Astrocyte of the spinal cord (primary cell): ENCODE measurements around the gene GPR156.

Experiments used
- DNase-seq: peaks from one replicate; pipeline ENCODE4 v3.0.0; 2011; ENCODE audit warnings: low read depth, low spot score
- H3K4me3 ChIP-seq: 2 replicates; pipeline ENCODE4 v1.5.1; 2011; ENCODE audit warnings: low read depth, mild to moderate bottlenecking, low read length, moderate library complexity
- in situ Hi-C: cut with HindIII; loops from 2 replicates; pipeline ENCODE4 v1.10.0; 2017; ENCODE audit warnings: low sequenced_read_pairs
- TF ChIP-seq, protein P1 (sequence below): IDR thresholded peaks from 2 replicates; pipeline ENCODE4 v1.5.1; 2012; ENCODE audit warnings: low read depth, mild to moderate bottlenecking, low read length, inconsistent platforms

GPR156 gene

GRCh38 chr3:120275618-120276017, 9.4 kb downstream of the GPR156 start:
- TF ChIP-seq, protein P1, sequence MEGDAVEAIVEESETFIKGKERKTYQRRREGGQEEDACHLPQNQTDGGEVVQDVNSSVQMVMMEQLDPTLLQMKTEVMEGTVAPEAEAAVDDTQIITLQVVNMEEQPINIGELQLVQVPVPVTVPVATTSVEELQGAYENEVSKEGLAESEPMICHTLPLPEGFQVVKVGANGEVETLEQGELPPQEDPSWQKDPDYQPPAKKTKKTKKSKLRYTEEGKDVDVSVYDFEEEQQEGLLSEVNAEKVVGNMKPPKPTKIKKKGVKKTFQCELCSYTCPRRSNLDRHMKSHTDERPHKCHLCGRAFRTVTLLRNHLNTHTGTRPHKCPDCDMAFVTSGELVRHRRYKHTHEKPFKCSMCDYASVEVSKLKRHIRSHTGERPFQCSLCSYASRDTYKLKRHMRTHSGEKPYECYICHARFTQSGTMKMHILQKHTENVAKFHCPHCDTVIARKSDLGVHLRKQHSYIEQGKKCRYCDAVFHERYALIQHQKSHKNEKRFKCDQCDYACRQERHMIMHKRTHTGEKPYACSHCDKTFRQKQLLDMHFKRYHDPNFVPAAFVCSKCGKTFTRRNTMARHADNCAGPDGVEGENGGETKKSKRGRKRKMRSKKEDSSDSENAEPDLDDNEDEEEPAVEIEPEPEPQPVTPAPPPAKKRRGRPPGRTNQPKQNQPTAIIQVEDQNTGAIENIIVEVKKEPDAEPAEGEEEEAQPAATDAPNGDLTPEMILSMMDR = no peak
- no peak for DNase-seq
- in situ Hi-C loops = no loop called here
- H3K4me3 ChIP-seq = no peak overlapping the region

DNA sequence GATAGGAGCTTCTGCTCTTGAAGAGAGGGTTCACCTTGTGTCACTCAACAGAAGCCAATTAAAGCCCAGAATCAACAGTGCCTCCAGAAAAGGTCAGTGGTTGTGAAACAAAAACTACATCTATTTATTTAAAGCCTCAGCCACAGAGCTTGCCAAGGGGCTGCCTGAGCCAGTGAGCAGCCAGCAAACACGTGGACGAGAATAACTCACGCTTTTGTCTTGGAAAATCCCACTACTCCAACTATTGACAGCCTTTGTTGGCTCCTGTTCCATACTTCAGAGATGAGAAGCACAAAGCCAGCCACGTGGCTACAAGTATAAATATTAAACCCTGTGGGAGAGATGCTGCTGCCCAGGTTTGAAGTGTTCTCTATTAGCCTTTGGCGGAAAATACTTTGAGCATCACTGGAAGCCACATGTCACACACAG, 10.3 kb downstream of the GPR156 start:
- H3K4me3 ChIP-seq = no peak overlapping the region
- peak; percentile 20 for DNase-seq
- TF ChIP-seq, protein P1 = no peak
- in situ Hi-C loops = no loop called here

DNA sequence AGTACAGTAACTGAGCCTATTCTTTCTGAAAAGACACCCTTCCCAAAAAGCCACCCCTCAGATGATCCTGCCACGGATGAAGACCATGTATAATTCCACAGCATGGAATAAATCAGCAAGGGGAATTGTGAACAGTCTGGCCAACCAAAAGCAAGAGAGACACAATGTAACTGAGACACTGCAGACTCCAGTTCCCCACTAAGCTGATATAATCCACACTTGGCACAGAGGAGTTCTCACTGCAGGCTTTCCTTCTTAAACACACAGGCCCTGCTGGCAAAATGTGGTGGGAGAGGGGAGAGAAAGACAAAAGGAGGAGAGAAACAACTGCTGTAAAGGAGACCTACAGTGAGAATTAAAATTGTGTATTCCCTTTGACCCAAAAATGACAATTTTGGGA, 12.7 kb downstream of the GPR156 start:
- TF ChIP-seq, protein P1 = no peak
- no peak for DNase-seq
- H3K4me3 ChIP-seq = no peak overlapping the region
- in situ Hi-C loops = no loop called here

DNA sequence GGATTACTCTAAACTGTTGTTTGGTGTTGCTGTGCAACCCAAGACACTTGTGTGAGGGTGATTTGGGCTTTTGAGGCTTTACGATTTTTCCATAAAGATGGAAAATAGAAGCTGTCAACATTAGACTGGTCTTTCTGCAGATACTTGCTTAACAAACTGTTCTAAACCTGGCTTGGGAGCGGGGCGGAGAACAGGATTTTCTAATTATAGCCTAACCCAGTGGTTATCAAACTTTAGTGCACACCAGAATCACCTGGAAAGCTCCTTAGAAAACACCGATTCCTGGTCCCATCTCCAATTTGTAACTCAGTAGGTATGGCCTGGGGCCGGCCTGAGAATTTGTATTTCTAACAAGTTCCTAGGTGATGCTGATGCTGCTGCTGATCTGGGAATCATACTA, 19.0 kb downstream of the GPR156 start:
- TF ChIP-seq, protein P1 = no peak
- in situ Hi-C loops = no loop called here
- DNase-seq = no peak
- H3K4me3 ChIP-seq = no peak overlapping the region

DNA sequence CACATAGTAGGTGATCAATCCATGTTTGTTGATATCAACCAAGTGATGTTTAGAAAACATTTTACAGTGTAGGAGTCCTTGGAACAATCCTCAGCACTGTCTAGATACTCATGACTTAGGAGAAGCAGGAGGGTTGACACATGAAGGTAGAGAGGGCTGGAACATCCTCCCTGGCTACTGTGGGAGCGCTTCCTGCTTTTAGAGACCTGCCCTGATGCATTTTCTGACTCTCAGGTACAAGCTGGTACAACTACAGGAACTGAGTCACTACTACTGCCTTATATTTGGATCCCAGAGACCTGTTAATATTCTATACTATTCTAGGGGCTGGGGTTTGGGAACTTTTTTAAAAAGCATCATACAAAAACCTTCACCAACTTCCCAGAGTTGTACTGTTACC, 20.1 kb downstream of the GPR156 start:
- TF ChIP-seq, protein P1 = no peak
- in situ Hi-C loops = no loop called here
- no peak overlapping the region for H3K4me3 ChIP-seq
- DNase-seq = no peak

DNA sequence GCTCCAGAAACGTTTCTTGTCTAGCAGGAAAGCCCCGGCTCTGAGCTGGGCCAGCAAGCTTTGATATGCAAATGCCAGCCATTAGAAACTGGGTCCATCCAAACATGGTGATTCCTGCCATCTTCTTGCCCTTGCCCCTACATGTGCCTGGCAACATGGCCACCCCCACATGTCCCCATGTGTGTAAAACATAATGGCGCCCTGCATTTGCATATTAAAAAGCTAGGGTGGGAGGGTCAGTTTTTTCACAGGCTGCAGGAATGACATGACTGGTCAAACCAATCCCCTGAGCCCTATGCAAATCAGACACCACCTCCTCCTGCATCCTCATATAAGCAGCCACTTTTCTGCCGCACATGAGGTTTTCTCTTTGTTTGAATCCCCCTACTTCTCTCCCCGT, 21.2 kb downstream of the GPR156 start:
- no peak overlapping the region for H3K4me3 ChIP-seq
- TF ChIP-seq, protein P1 = no peak
- DNase-seq = no peak
- in situ Hi-C loops = no loop called here

- no peak for DNase-seq
- TF ChIP-seq, protein P1 = no peak
- in situ Hi-C loops = no loop called here
- no peak overlapping the region for H3K4me3 ChIP-seq
Observed at GRCh38 chr3:120258009-120258408, 27.0 kb downstream of the GPR156 start.
